IMR-90 (cell line): Measurements from ENCODE around the gene AHI1. TPM values are rescaled to one million over a fixed set of nuclear protein-coding genes. Genes with fewer than 3 reads are reported as not detected.

Experiments
- ATAC-seq: fragments of 200-7000 bp; cut with Tn5 transposase; 2 replicates; pipeline ENCODE4 v1.9.1; 2020; ENCODE audit warnings: low read depth, mild to moderate bottlenecking, moderate library complexity
- BruUV-seq: library from RNA; stranded (reverse); fragments of 400-500 nt; replicated peaks from 2 replicates; lab custom pipeline; 2021; lab: Mats Ljungman, UMichigan
- CTCF ChIA-PET: fragments of 300-600 bp; formaldehyde crosslinking; extraction: SDS; loops from one replicate; lab custom pipeline; 2021; ENCODE audit warnings: antibody characterized with exemption; lab: Yijun Ruan, JAX
- POLR2A ChIA-PET: fragments of 300-600 bp; sonication (Branson Sonifier 250); formaldehyde crosslinking; loops from one replicate; lab custom pipeline; 2022; ENCODE audit warnings: antibody characterized with exemption; ENCODE audit not compliant: unreplicated experiment; lab: Charles Lee
- DNase-seq: peaks from one replicate; pipeline ENCODE4 v3.0.0; 2013
- H2AFZ ChIP-seq: replicated peaks from 2 replicates; pipeline ENCODE3; 2013; ENCODE audit warnings: low read length, mild to moderate bottlenecking; ENCODE audit not compliant: poor library complexity
- H2AK5ac ChIP-seq: 2 replicates; pipeline ENCODE4 v1.6.1; 2013; ENCODE audit warnings: low read depth, low read length, inconsistent platforms
- H2AK9ac ChIP-seq: replicated peaks from 2 replicates; pipeline ENCODE3; 2013; ENCODE audit warnings: mild to moderate bottlenecking, low read depth, low read length, moderate library complexity; ENCODE audit not compliant: poor library complexity
- H2BK120ac ChIP-seq: 2 replicates; pipeline ENCODE4 v1.6.1; 2013; ENCODE audit warnings: low read depth, low read length, inconsistent platforms
- H2BK15ac ChIP-seq: 3 replicates; pipeline ENCODE4 v1.6.1; 2013; ENCODE audit warnings: low read depth, low read length, inconsistent platforms
- H2BK20ac ChIP-seq: 2 replicates; pipeline ENCODE4 v1.6.1; 2013; ENCODE audit warnings: low read depth, mild to moderate bottlenecking, inconsistent platforms, low read length, moderate library complexity
- H2BK5ac ChIP-seq: 2 replicates; pipeline ENCODE4 v1.6.1; 2013; ENCODE audit warnings: mild to moderate bottlenecking, low read depth, low read length, inconsistent platforms; ENCODE audit not compliant: poor library complexity, severe bottlenecking
- H3K14ac ChIP-seq: replicated peaks from 2 replicates; pipeline ENCODE4 v1.6.1; 2013; ENCODE audit warnings: low read depth, low read length, inconsistent platforms
- H3K18ac ChIP-seq: 2 replicates; pipeline ENCODE4 v1.6.1; 2013; ENCODE audit warnings: low read depth, low read length, control low read depth
- H3K23ac ChIP-seq: 2 replicates; pipeline ENCODE4 v1.6.1; 2013; ENCODE audit warnings: low read depth, low read length, inconsistent platforms
- H3K27ac ChIP-seq: 2 replicates; pipeline ENCODE4 v1.5.1; 2013; ENCODE audit warnings: mild to moderate bottlenecking, control low read depth, low read length; ENCODE audit not compliant: insufficient read depth
- H3K27me3 ChIP-seq: 2 replicates; pipeline ENCODE4 v1.6.1; 2013; ENCODE audit warnings: low read length; ENCODE audit not compliant: control insufficient read depth, insufficient read depth
- H3K36me3 ChIP-seq: 2 replicates; pipeline ENCODE4 v1.6.1; 2013; ENCODE audit warnings: low read length, mixed read lengths; ENCODE audit not compliant: control insufficient read depth, insufficient read depth
- H3K4ac ChIP-seq: 2 replicates; pipeline ENCODE4 v1.6.1; 2013; ENCODE audit warnings: low read depth, low read length, inconsistent platforms
- H3K4me1 ChIP-seq: 2 replicates; pipeline ENCODE4 v1.6.1; 2013; ENCODE audit warnings: low read length, mixed read lengths; ENCODE audit not compliant: control insufficient read depth, insufficient read depth
- H3K4me2 ChIP-seq: 2 replicates; pipeline ENCODE4 v1.6.1; 2013; ENCODE audit warnings: low read depth, mild to moderate bottlenecking, control low read depth, low read length, moderate library complexity
- H3K4me3 ChIP-seq: 2 replicates; pipeline ENCODE4 v1.5.1; 2013; ENCODE audit warnings: low read depth, mild to moderate bottlenecking, control low read depth, low read length, moderate library complexity; ENCODE audit not compliant: insufficient read depth
- H3K56ac ChIP-seq: 2 replicates; pipeline ENCODE4 v1.6.1; 2013; ENCODE audit warnings: low read length, inconsistent platforms; ENCODE audit not compliant: insufficient read depth; ENCODE audit errors: extremely low read depth
- H3K79me1 ChIP-seq, 2 experiments: 2 replicates each; pipeline ENCODE4 v1.6.1; 2013; ENCODE audit warnings: low read length in 2 of 2, inconsistent platforms in 1 of 2, low read depth in 1 of 2
- H3K9ac ChIP-seq: 2 replicates; pipeline ENCODE4 v1.6.1; 2013; ENCODE audit warnings: low read depth, low read length, control low read depth
- H3K9me1 ChIP-seq: 2 replicates; pipeline ENCODE4 v1.6.1; 2013; ENCODE audit warnings: low read length, inconsistent platforms; ENCODE audit not compliant: insufficient read depth
- H3K9me3 ChIP-seq: 2 replicates; pipeline ENCODE4 v1.6.1; 2013; ENCODE audit warnings: low read length; ENCODE audit not compliant: control insufficient read depth, insufficient read depth
- H4K20me1 ChIP-seq: 2 replicates; pipeline ENCODE4 v1.6.1; 2013; ENCODE audit warnings: low read length, inconsistent platforms; ENCODE audit not compliant: insufficient read depth
- H4K5ac ChIP-seq: 2 replicates; pipeline ENCODE4 v1.6.1; 2013; ENCODE audit warnings: mild to moderate bottlenecking, low read depth, low read length, control low read depth
- H4K8ac ChIP-seq, 2 experiments: 2 replicates each; pipeline ENCODE4 v1.6.1; 2013; ENCODE audit warnings: low read depth in 2 of 2, low read length in 2 of 2, control low read depth in 1 of 2, inconsistent platforms in 1 of 2
- H4K91ac ChIP-seq: 2 replicates; pipeline ENCODE4 v1.6.1; 2013; ENCODE audit warnings: low read depth, low read length, inconsistent platforms; ENCODE audit not compliant: insufficient read depth
- CEBPB ChIP-seq: IDR thresholded peaks from 2 replicates; pipeline ENCODE4 v1.6.1; 2012; ENCODE audit warnings: low read depth, low read length, improper control_type of control experiment
- RAD21 ChIP-seq: IDR thresholded peaks from 2 replicates; pipeline ENCODE4 v1.6.1; 2012; ENCODE audit warnings: low read length, improper control_type of control experiment
- SMC3 ChIP-seq: fragments of 150-350 bp; IDR thresholded peaks from 2 replicates; pipeline ENCODE4 v1.6.1; 2016; ENCODE audit warnings: low read depth, mild to moderate bottlenecking, antibody characterized with exemption, low read length, moderate library complexity
- WGBS, 2 experiments: methylation state at CpG; one replicate each; pipeline versions ENCODE4 v1.1.5 to v1.1.7; 2013; ENCODE audit warnings: missing lambda C conversion rate in 2 of 2; ENCODE audit not compliant: insufficient read length in 1 of 2; ENCODE audit errors: extremely low coverage in 2 of 2; 5-methylcytosine and 5-hydroxymethylcytosine counted together
- dilution Hi-C: fragments of 300-500 bp; cut with HindIII; formaldehyde crosslinking; loops from one replicate; pipeline ENCODE4 v1.14.3; 2018; ENCODE audit warnings: low sequenced_read_pairs; ENCODE audit not compliant: unreplicated experiment
- in situ Hi-C: fragments of 300-500 bp; cut with MboI; formaldehyde crosslinking; loops from 3 replicates; pipeline ENCODE4 v1.14.3; 2019; ENCODE audit warnings: low sequenced_read_pairs, inconsistent platforms, mixed read lengths
- intact Hi-C: fragments of 100-400 bp; cut with micrococcal nuclease; formaldehyde crosslinking; loops from 2 replicates; pipeline ENCODE4 v1.10.0; 2022
- polyA plus RNA-seq, 3 experiments: library from polyadenylated mRNA; depleted of rRNA; stranded (reverse); fragments of >200 nt; gene quantifications; 2 replicates each; pipeline ENCODE4 v1.2.3, GENCODE V29; 2012; ENCODE audit warnings: low replicate concordance in 1 of 3
- total RNA-seq: library from RNA; depleted of rRNA; stranded (reverse); fragments of >200 nt; gene quantifications from 2 replicates; pipeline ENCODE4 v1.2.3, GENCODE V29; 2012
- TF ChIP-seq, protein P1 (sequence below): conservative IDR thresholded peaks from 2 replicates; pipeline ENCODE4 v1.5.1; 2012; ENCODE audit warnings: mild to moderate bottlenecking, low read depth, low read length, improper control_type of control experiment
- TF ChIP-seq, protein P2 (sequence below): fragments of 150-350 bp; IDR thresholded peaks from 2 replicates; pipeline ENCODE4 v1.6.1; 2017; ENCODE audit warnings: mild to moderate bottlenecking, antibody characterized with exemption, low read length, low read depth

The AHI1 gene
- total and polyA plus RNA-seq, 2 of the 4 experiments (the other 2 are of a cell fraction) = 9.5 to 19.4 TPM

DNA sequence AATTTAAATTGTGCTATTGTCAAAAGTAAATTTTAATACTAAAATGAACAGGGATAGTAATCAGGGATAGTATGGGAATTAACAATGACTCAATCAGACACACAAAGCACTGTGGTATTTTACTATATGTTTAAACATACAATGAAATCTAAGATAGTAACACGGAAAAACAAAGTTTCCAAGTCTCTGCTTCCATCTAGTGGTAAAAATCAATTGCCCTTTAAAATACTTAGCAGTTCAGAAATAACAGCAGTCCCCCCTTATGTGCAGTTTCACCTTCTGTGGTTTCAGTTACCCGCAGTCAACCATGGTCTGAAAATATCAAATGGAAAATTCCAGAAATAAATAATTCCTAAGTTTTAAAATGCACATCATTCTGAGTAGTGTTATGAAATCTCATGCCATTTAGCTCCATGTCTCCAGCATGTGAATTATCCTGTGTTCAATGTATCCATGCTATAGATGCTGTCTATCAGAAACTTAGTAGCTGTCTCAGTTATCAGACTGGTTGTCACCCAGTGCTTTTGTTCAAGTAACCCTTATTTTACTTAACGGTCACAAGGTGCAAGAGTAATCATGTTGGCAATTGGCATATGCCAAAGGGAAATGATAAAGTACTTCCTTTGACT is 58.5 kb downstream of the AHI1 start:
- TF ChIP-seq RAD21 (peak; percentile 63), CEBPB (no peak), SMC3 (peak; percentile 19; the same call in 1 of the 2 replicates)
- TF ChIP-seq, protein P1, sequence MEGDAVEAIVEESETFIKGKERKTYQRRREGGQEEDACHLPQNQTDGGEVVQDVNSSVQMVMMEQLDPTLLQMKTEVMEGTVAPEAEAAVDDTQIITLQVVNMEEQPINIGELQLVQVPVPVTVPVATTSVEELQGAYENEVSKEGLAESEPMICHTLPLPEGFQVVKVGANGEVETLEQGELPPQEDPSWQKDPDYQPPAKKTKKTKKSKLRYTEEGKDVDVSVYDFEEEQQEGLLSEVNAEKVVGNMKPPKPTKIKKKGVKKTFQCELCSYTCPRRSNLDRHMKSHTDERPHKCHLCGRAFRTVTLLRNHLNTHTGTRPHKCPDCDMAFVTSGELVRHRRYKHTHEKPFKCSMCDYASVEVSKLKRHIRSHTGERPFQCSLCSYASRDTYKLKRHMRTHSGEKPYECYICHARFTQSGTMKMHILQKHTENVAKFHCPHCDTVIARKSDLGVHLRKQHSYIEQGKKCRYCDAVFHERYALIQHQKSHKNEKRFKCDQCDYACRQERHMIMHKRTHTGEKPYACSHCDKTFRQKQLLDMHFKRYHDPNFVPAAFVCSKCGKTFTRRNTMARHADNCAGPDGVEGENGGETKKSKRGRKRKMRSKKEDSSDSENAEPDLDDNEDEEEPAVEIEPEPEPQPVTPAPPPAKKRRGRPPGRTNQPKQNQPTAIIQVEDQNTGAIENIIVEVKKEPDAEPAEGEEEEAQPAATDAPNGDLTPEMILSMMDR = peak; percentile 55
- TF ChIP-seq, protein P2, sequence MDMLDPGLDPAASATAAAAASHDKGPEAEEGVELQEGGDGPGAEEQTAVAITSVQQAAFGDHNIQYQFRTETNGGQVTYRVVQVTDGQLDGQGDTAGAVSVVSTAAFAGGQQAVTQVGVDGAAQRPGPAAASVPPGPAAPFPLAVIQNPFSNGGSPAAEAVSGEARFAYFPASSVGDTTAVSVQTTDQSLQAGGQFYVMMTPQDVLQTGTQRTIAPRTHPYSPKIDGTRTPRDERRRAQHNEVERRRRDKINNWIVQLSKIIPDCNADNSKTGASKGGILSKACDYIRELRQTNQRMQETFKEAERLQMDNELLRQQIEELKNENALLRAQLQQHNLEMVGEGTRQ = no peak
- H3K9ac ChIP-seq = no peak overlapping the region
- H3K36me3 ChIP-seq = peaks cover 6% of the 10 kb centered on the region; the same call in 1 of the 2 replicates
- DNase-seq (peak; percentile 58), ATAC-seq (peak; percentile 62)
- no peak overlapping the region for H2AFZ ChIP-seq
- CTCF ChIA-PET = no interaction called here
- no peak overlapping the region for H2AK9ac ChIP-seq
- H2BK20ac ChIP-seq = no peak overlapping the region
- no peak overlapping the region for H3K56ac ChIP-seq
- no peak overlapping the region for H3K18ac ChIP-seq
- H3K4ac ChIP-seq = no peak overlapping the region
- no peaks in the 10 kb centered on the region for H3K9me1 ChIP-seq
- H2BK5ac ChIP-seq = no peak overlapping the region
- peaks cover 0 to 5% of the 10 kb centered on the region in 2 experiments; a peak in 3 of 4 replicates for H3K79me1 ChIP-seq
- in situ Hi-C loops = loop anchor here (25.0 kb wide), 1 partner anchor 1302 kb away; no protein-coding TSS in a partner anchor
- H3K27ac ChIP-seq = no peak overlapping the region
- H2AK5ac ChIP-seq = no peak overlapping the region
- H4K91ac ChIP-seq = no peak overlapping the region
- no peak overlapping the region for H3K23ac ChIP-seq
- H4K5ac ChIP-seq = no peak overlapping the region
- H3K4me2 ChIP-seq = no peak overlapping the region
- no peak overlapping the region for H2BK120ac ChIP-seq
- no peaks in the 10 kb centered on the region for H3K4me1 ChIP-seq
- H4K8ac ChIP-seq = no peak overlapping the region
- no peaks in the 10 kb centered on the region for H3K9me3 ChIP-seq
- POLR2A ChIA-PET = no interaction called here
- BruUV-seq = no TSS peak
- H2BK15ac ChIP-seq = no peak overlapping the region
- no peaks in the 10 kb centered on the region for H3K27me3 ChIP-seq
- H3K14ac ChIP-seq = no peak overlapping the region
- intact Hi-C loops = no loop called here
- no peaks in the 10 kb centered on the region for H4K20me1 ChIP-seq
- no peak overlapping the region for H3K4me3 ChIP-seq
- dilution Hi-C loops = no loop called here
- 100% methylated on average over 1 of the region's 3 CpGs; no CpG with 5 or more reads in 1 of the 2 experiments for WGBS, 2 experiments
